Stimulated activated CD8-positive, alpha-beta memory T cell treated with anti-CD3 and anti-CD28 coated beads, Interleukin-4, amount 100 ng/mL, for 24 hours (primary cell): ENCODE measurements around the gene GCNT2.
"Not testable (repeated sequence)": the region's sequence is repeated elsewhere in the genome, so short reads cannot be mapped to it uniquely, and the experiment has no call there.

Source experiments
- DNase-seq: peaks from one replicate; pipeline ENCODE4 v3.0.0-alpha.2; 2020; ENCODE audit warnings: low read depth

Gene GCNT2

GRCh38 chr6:10547809-10548208 is 26.7 kb downstream of the GCNT2 start:
- DNase-seq = no peak

GRCh38 chr6:10550764-10551163 is 29.6 kb downstream of the GCNT2 start:
- no peak for DNase-seq

GRCh38 chr6:10552270-10552810 is 31.2 kb downstream of the GCNT2 start:
- DNase-seq = no peak

- DNase-seq = no peak
Measured at GRCh38 chr6:10553871-10554270, 32.7 kb downstream of the GCNT2 start.

GRCh38 chr6:10554826-10555225 is 33.7 kb downstream of the GCNT2 start:
- no peak for DNase-seq

GRCh38 chr6:10555625-10556309 is 34.6 kb downstream of the GCNT2 start:
- no peak for DNase-seq

- DNase-seq = no peak
Measured at GRCh38 chr6:10556589-10556988, 35.4 kb downstream of the GCNT2 start.

- DNase-seq = no peak
Measured at GRCh38 chr6:10556992-10557391, 35.8 kb downstream of the GCNT2 start.

GRCh38 chr6:10557913-10558312 is 36.8 kb downstream of the GCNT2 start:
- no peak for DNase-seq

GRCh38 chr6:10558565-10558964 is 37.4 kb downstream of the GCNT2 start:
- DNase-seq = no peak

- DNase-seq = no peak
Measured at GRCh38 chr6:10559522-10560152, 38.5 kb downstream of the GCNT2 start.

GRCh38 chr6:10561611-10562199 is 40.6 kb downstream of the GCNT2 start:
- DNase-seq = no peak

- DNase-seq = no peak
Measured at GRCh38 chr6:10564975-10565673, 44.0 kb downstream of the GCNT2 start.

GRCh38 chr6:10565913-10566312 is 44.8 kb downstream of the GCNT2 start:
- no peak for DNase-seq

- DNase-seq = no peak
Measured at GRCh38 chr6:10567256-10568026, 46.3 kb downstream of the GCNT2 start.

GRCh38 chr6:10569392-10570127 is 48.4 kb downstream of the GCNT2 start:
- DNase-seq = no peak

GRCh38 chr6:10575519-10575918 is 54.4 kb downstream of the GCNT2 start:
- not testable (repeated sequence) for DNase-seq

GRCh38 chr6:10576226-10576625 is 55.1 kb downstream of the GCNT2 start:
- DNase-seq = no peak

- DNase-seq = no peak
Measured at GRCh38 chr6:10577112-10577511, 56.0 kb downstream of the GCNT2 start.

GRCh38 chr6:10578723-10579122 is 57.6 kb downstream of the GCNT2 start:
- DNase-seq = no peak

GRCh38 chr6:10579803-10580202 is 58.7 kb downstream of the GCNT2 start:
- DNase-seq = no peak
